Breast epithelium (tissue), 4 donors: ENCODE measurements around the gene BACH2. TPM values are rescaled to one million over a fixed set of nuclear protein-coding genes. Genes with fewer than 3 reads are reported as not detected.

Experiments
- DNase-seq, 2 donors: peaks; one replicate each; pipeline ENCODE4 v3.0.0-alpha.2; 2019; ENCODE audit warnings: low spot score in 2 of 2
- H3K27ac ChIP-seq, 2 donors: fragments of 200-600 bp; sonication (generic) in 1 of 2; one replicate each; pipeline ENCODE4 v1.5.1; 2016 to 2019; ENCODE audit warnings: mild to moderate bottlenecking in 1 of 2
- H3K27me3 ChIP-seq, 2 donors: fragments of 200-600 bp; sonication (generic) in 1 of 2; one replicate each; pipeline versions ENCODE4 v1.5.1 to v1.6.0; 2017 to 2019; ENCODE audit warnings: control low read depth in 1 of 2, mild to moderate bottlenecking in 1 of 2
- H3K36me3 ChIP-seq: fragments of 200-600 bp; one replicate; pipeline ENCODE4 v1.5.1; 2019
- H3K4me1 ChIP-seq, 2 donors: fragments of 200-600 bp; sonication (generic); one replicate each; pipeline ENCODE4 v1.5.1; 2016 to 2019; ENCODE audit warnings: control low read depth in 1 of 2
- H3K4me3 ChIP-seq, 3 donors: fragments of 200-600 bp; sonication (generic); 1 replicate in 2 of 3; 2 replicates in 1 of 3; pipeline ENCODE4 v1.5.1; 2016 to 2019; ENCODE audit warnings: mild to moderate bottlenecking in 3 of 3, moderate library complexity in 2 of 3
- H3K9me3 ChIP-seq, 2 donors: fragments of 200-600 bp; sonication (generic) in 1 of 2; one replicate each; pipeline ENCODE4 v1.5.1; 2016 to 2019; ENCODE audit warnings: control low read depth in 1 of 2
- CTCF ChIP-seq, 3 donors: fragments of 450-650 bp; IDR thresholded peaks; one replicate each; pipeline ENCODE4 v1.5.1; 2016 to 2017; ENCODE audit warnings: antibody characterized with exemption in 3 of 3, mild to moderate bottlenecking in 3 of 3, moderate library complexity in 3 of 3
- POLR2A ChIP-seq: fragments of 450-650 bp; IDR thresholded peaks from one replicate; pipeline ENCODE4 v1.6.1; 2016; ENCODE audit warnings: antibody characterized with exemption, mild to moderate bottlenecking, moderate library complexity
- POLR2AphosphoS5 ChIP-seq, 3 donors: sonication (generic); formaldehyde crosslinking; IDR thresholded peaks; one replicate each; pipeline ENCODE4 v1.6.1; 2017; ENCODE audit warnings: antibody characterized with exemption in 3 of 3
- intact Hi-C: fragments of 100-400 bp; cut with DNase I; formaldehyde crosslinking; loops from one replicate; pipeline ENCODE4 v1.15.1; 2023; ENCODE audit warnings: low total_unique reads
- total RNA-seq, 3 donors: library from RNA; depleted of rRNA; stranded (reverse); fragments of >200 nt; gene quantifications; one replicate each; pipeline ENCODE4 v1.1.0, GENCODE V29; 2016

BACH2 gene
- total RNA-seq, 3 donors from 2014 or later: 6.2 to 13.8 (median 7.0) TPM

- Histone ChIP-seq H3K4me3 (no peak overlapping the region), H3K9me3 (no peaks in the 10 kb centered on the region), H3K27me3 (no peaks in the 10 kb centered on the region), H3K27ac (no peak overlapping the region), H3K4me1 (no peaks in the 10 kb centered on the region), H3K36me3 (no peaks in the 10 kb centered on the region)
- TF ChIP-seq CTCF (IDR thresholded peaks at IDR 0.05): no peak
- TF ChIP-seq POLR2AphosphoS5 (IDR thresholded peaks at IDR 0.05): no peak
- no peak for TF ChIP-seq POLR2A
- no peak for DNase-seq
- intact Hi-C loops: no loop called here
Measured at GRCh38 chr6:90053614-90054013, 243.0 kb downstream of the BACH2 start.

DNA sequence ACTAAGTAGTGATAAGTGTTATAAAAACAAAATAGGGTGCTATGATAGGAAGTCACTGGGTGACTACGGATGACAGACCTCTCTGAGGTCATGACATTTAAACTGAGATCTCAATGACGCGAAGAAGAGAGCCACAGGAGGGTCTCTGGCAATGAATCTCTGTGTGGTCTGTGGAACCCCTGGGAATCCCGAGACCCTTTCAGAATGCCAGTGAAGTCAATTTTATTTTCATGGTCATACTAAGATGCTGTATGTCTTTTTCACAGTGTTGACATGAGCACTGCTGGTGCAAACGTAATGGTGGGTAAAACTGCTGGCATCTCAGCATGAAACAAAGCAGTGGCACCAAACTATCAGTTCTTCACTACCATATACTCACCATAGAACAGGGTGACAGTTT lies 247.3 kb downstream of the BACH2 start:
- TF ChIP-seq POLR2AphosphoS5 (IDR thresholded peaks at IDR 0.05): no peak
- no peak for TF ChIP-seq POLR2A
- no peak for TF ChIP-seq CTCF (IDR thresholded peaks at IDR 0.05)
- intact Hi-C loops: no loop called here
- no peak for DNase-seq
- no peak overlapping the region for H3K4me3 ChIP-seq
- no peaks in the 10 kb centered on the region for H3K9me3 ChIP-seq
- H3K36me3 ChIP-seq: no peaks in the 10 kb centered on the region
- no peaks in the 10 kb centered on the region for H3K27me3 ChIP-seq
- H3K27ac ChIP-seq: no peak overlapping the region
- H3K4me1 ChIP-seq: no peaks in the 10 kb centered on the region

GRCh38 chr6:90048206-90048967 lies 248.3 kb downstream of the BACH2 start:
- intact Hi-C loops: no loop called here
- Histone ChIP-seq H3K27me3 (no peaks in the 10 kb centered on the region), H3K4me3 (no peak overlapping the region), H3K27ac (no peak overlapping the region), H3K4me1 (no peaks in the 10 kb centered on the region), H3K9me3 (no peaks in the 10 kb centered on the region), H3K36me3 (no peaks in the 10 kb centered on the region)
- DNase-seq: no peak
- TF ChIP-seq POLR2AphosphoS5 (IDR thresholded peaks at IDR 0.05) (no peak), POLR2A (no peak), CTCF (IDR thresholded peaks at IDR 0.05) (no peak)

DNA sequence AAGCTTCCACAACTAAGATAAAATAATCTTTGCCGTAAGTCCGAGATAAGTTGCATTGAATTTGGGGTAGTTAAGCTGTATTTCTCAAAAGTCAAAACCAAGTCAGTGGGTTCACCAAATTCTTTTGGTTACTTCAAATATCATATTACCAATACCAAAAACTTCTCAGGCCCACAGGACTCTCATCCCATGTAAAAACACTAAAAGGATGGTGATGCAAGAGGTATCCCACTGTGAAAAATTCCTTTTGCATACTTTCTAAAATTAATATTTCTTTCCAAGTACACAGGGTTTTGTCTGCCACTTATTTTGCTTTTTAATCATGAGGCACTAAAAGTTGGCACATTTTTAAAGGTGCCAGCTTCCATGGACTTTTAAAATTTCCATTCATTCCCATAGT lies 251.1 kb downstream of the BACH2 start:
- H3K36me3 ChIP-seq: no peaks in the 10 kb centered on the region
- H3K4me3 ChIP-seq: no peak overlapping the region
- H3K4me1 ChIP-seq: no peaks in the 10 kb centered on the region
- no peaks in the 10 kb centered on the region for H3K9me3 ChIP-seq
- H3K27me3 ChIP-seq: no peaks in the 10 kb centered on the region
- intact Hi-C loops: no loop called here
- TF ChIP-seq POLR2AphosphoS5 (IDR thresholded peaks at IDR 0.05): no peak
- TF ChIP-seq POLR2A: no peak
- TF ChIP-seq CTCF (IDR thresholded peaks at IDR 0.05): no peak
- no peak for DNase-seq
- no peak overlapping the region for H3K27ac ChIP-seq

GRCh38 chr6:90044833-90045381 lies 251.7 kb downstream of the BACH2 start:
- H3K27ac ChIP-seq: no peak overlapping the region
- intact Hi-C loops: no loop called here
- TF ChIP-seq CTCF (IDR thresholded peaks at IDR 0.05) (no peak), POLR2AphosphoS5 (IDR thresholded peaks at IDR 0.05) (no peak), POLR2A (no peak)
- H3K4me3 ChIP-seq: no peak overlapping the region
- H3K9me3 ChIP-seq: no peaks in the 10 kb centered on the region
- DNase-seq: no peak
- no peaks in the 10 kb centered on the region for H3K36me3 ChIP-seq
- H3K27me3 ChIP-seq: no peaks in the 10 kb centered on the region
- H3K4me1 ChIP-seq: no peaks in the 10 kb centered on the region
